ENCODE results near the gene CNPY1.

- TF ChIP-seq MYC (IDR thresholded peaks at IDR 0.05; ENCODE audit: borderline replicate concordance, low read length) (no peak), POLR2A (IDR thresholded peaks at IDR 0.05; ENCODE audit: low read length) (no peak), EP300 (IDR thresholded peaks at IDR 0.05) (no peak), CTCF (IDR thresholded peaks at IDR 0.05) (no peak), TP53 (CRISPR knock-in tag; IDR thresholded peaks at IDR 0.05) (no peak), REST (IDR thresholded peaks at IDR 0.05) (no peak), CEBPB (IDR thresholded peaks at IDR 0.05) (no peak), CHD2 (IDR thresholded peaks at IDR 0.05; ENCODE audit: low read length, partially characterized antibody) (no peak), ZC3H11A (IDR thresholded peaks at IDR 0.05) (no peak), KDM5A (IDR thresholded peaks at IDR 0.05) (no peak), RFX5 (IDR thresholded peaks at IDR 0.05) (no peak)
These were observed 917 bp upstream of the CNPY1 start for GRCh38 chr7:155547161-155547791.
